ENCODE results near the gene PRDX5.

Gene PRDX5

GRCh38 chr11:64275031-64275800, 42.7 kb upstream of the PRDX5 start:
- TF ChIP-seq REST (IDR thresholded peaks at IDR 0.05; ENCODE audit: insufficient replicate concordance, low read depth) = no peak
- TF ChIP-seq CTCF (IDR thresholded peaks at IDR 0.05; ENCODE audit: insufficient read depth, low read length) = no peak
- no peak for TF ChIP-seq SPI1 (IDR thresholded peaks at IDR 0.05; ENCODE audit: borderline replicate concordance, low read depth)
- TF ChIP-seq GABPA (IDR thresholded peaks at IDR 0.05; ENCODE audit: low read depth) = no peak
- no peak for TF ChIP-seq POLR2AphosphoS5 (IDR thresholded peaks at IDR 0.05; ENCODE audit: low read depth)
- DNase-seq (ENCODE audit: low read depth in 1 of 2, low spot score in 1 of 2) = no peak
- H3K4me3 ChIP-seq (replicated peaks; ENCODE audit: insufficient read depth, low read length) = no peak overlapping the region
- H3K27ac ChIP-seq (replicated peaks) = no peak overlapping the region
- no peaks in the 10 kb centered on the region for H3K27me3 ChIP-seq (ENCODE audit: insufficient read depth, poor library complexity, severe bottlenecking)

DNA sequence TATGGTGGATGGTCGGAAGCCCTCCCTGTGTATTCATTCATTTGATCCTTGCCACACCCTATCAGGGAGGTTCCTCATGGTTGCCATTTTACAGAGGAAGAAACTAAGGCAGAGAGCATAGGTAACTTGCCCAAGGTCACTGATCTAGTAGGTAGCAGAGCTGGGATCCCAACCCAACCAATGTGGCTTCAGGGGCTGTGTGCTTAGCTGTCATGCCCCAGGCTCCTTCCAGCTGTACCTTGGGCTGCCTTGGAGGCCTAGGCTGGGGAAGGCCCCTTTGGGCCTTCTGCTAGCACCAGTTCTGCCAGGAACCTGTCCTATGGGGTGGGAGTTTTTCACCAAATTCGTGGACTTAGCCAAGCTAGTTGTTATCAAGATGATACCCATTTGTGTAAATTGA, 42.1 kb upstream of the PRDX5 start:
- no peak for TF ChIP-seq GABPA (IDR thresholded peaks at IDR 0.05; ENCODE audit: low read depth)
- TF ChIP-seq CTCF (IDR thresholded peaks at IDR 0.05; ENCODE audit: insufficient read depth, low read length) = no peak
- TF ChIP-seq POLR2AphosphoS5 (IDR thresholded peaks at IDR 0.05; ENCODE audit: low read depth) = no peak
- TF ChIP-seq REST (IDR thresholded peaks at IDR 0.05; ENCODE audit: insufficient replicate concordance, low read depth) = no peak
- no peak for TF ChIP-seq SPI1 (IDR thresholded peaks at IDR 0.05; ENCODE audit: borderline replicate concordance, low read depth)
- DNase-seq (ENCODE audit: low read depth in 1 of 2, low spot score in 1 of 2) = no peak
- Histone ChIP-seq H3K27ac (replicated peaks) (no peak overlapping the region), H3K27me3 (ENCODE audit: insufficient read depth, poor library complexity, severe bottlenecking) (no peaks in the 10 kb centered on the region), H3K4me3 (replicated peaks; ENCODE audit: insufficient read depth, low read length) (no peak overlapping the region)

- no peak overlapping the region for H3K27ac ChIP-seq (replicated peaks)
These were observed 41.1 kb upstream of the PRDX5 start for GRCh38 chr11:64276653-64277431.

More at GRCh38 chr11:64276653-64277431, 41.1 kb upstream of the PRDX5 start:
- DNase-seq (ENCODE audit: low read depth in 1 of 2, low spot score in 1 of 2) = no peak
- no peak for TF ChIP-seq CTCF (IDR thresholded peaks at IDR 0.05; ENCODE audit: insufficient read depth, low read length)
- no peak for TF ChIP-seq GABPA (IDR thresholded peaks at IDR 0.05; ENCODE audit: low read depth)
- TF ChIP-seq POLR2AphosphoS5 (IDR thresholded peaks at IDR 0.05; ENCODE audit: low read depth) = no peak
- TF ChIP-seq SPI1 (IDR thresholded peaks at IDR 0.05; ENCODE audit: borderline replicate concordance, low read depth) = no peak
- no peak for TF ChIP-seq REST (IDR thresholded peaks at IDR 0.05; ENCODE audit: insufficient replicate concordance, low read depth)
- Histone ChIP-seq H3K27me3 (ENCODE audit: insufficient read depth, poor library complexity, severe bottlenecking) (no peaks in the 10 kb centered on the region), H3K4me3 (replicated peaks; ENCODE audit: insufficient read depth, low read length) (no peak overlapping the region)

Measured in HL-60 (cell line).